ENCODE data around the gene ESR1. TPM values are rescaled to one million over a fixed set of nuclear protein-coding genes. Genes with fewer than 3 reads are reported as not detected.

ESR1 gene
- total and polyA plus RNA-seq, 9 of the 15 experiments (the other 6 are each of a cell fraction or from before 2014, with no cell fraction given), result 0.03 to 0.27 (median 0.08) TPM; not detected in 1

DNA sequence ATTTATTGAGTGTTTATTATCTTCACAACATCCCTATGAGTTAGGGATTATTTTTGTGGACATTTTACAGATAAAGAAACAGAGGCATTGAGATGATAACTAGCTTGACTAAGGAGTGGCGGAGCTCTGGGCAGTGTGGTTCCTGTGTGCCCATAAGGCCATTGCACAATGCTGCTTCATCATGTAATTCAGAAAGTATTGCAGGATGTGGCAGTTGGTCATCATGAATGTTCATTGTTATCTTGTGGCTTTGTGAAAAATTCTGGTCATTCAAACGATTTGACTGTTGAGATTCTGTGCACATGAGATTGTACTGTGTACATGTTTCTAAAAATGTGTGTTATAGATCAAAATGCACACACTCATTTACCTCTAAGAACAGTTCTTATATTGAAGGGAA, 150.8 kb downstream of the ESR1 start (continued):
- TF ChIP-seq, protein P1, sequence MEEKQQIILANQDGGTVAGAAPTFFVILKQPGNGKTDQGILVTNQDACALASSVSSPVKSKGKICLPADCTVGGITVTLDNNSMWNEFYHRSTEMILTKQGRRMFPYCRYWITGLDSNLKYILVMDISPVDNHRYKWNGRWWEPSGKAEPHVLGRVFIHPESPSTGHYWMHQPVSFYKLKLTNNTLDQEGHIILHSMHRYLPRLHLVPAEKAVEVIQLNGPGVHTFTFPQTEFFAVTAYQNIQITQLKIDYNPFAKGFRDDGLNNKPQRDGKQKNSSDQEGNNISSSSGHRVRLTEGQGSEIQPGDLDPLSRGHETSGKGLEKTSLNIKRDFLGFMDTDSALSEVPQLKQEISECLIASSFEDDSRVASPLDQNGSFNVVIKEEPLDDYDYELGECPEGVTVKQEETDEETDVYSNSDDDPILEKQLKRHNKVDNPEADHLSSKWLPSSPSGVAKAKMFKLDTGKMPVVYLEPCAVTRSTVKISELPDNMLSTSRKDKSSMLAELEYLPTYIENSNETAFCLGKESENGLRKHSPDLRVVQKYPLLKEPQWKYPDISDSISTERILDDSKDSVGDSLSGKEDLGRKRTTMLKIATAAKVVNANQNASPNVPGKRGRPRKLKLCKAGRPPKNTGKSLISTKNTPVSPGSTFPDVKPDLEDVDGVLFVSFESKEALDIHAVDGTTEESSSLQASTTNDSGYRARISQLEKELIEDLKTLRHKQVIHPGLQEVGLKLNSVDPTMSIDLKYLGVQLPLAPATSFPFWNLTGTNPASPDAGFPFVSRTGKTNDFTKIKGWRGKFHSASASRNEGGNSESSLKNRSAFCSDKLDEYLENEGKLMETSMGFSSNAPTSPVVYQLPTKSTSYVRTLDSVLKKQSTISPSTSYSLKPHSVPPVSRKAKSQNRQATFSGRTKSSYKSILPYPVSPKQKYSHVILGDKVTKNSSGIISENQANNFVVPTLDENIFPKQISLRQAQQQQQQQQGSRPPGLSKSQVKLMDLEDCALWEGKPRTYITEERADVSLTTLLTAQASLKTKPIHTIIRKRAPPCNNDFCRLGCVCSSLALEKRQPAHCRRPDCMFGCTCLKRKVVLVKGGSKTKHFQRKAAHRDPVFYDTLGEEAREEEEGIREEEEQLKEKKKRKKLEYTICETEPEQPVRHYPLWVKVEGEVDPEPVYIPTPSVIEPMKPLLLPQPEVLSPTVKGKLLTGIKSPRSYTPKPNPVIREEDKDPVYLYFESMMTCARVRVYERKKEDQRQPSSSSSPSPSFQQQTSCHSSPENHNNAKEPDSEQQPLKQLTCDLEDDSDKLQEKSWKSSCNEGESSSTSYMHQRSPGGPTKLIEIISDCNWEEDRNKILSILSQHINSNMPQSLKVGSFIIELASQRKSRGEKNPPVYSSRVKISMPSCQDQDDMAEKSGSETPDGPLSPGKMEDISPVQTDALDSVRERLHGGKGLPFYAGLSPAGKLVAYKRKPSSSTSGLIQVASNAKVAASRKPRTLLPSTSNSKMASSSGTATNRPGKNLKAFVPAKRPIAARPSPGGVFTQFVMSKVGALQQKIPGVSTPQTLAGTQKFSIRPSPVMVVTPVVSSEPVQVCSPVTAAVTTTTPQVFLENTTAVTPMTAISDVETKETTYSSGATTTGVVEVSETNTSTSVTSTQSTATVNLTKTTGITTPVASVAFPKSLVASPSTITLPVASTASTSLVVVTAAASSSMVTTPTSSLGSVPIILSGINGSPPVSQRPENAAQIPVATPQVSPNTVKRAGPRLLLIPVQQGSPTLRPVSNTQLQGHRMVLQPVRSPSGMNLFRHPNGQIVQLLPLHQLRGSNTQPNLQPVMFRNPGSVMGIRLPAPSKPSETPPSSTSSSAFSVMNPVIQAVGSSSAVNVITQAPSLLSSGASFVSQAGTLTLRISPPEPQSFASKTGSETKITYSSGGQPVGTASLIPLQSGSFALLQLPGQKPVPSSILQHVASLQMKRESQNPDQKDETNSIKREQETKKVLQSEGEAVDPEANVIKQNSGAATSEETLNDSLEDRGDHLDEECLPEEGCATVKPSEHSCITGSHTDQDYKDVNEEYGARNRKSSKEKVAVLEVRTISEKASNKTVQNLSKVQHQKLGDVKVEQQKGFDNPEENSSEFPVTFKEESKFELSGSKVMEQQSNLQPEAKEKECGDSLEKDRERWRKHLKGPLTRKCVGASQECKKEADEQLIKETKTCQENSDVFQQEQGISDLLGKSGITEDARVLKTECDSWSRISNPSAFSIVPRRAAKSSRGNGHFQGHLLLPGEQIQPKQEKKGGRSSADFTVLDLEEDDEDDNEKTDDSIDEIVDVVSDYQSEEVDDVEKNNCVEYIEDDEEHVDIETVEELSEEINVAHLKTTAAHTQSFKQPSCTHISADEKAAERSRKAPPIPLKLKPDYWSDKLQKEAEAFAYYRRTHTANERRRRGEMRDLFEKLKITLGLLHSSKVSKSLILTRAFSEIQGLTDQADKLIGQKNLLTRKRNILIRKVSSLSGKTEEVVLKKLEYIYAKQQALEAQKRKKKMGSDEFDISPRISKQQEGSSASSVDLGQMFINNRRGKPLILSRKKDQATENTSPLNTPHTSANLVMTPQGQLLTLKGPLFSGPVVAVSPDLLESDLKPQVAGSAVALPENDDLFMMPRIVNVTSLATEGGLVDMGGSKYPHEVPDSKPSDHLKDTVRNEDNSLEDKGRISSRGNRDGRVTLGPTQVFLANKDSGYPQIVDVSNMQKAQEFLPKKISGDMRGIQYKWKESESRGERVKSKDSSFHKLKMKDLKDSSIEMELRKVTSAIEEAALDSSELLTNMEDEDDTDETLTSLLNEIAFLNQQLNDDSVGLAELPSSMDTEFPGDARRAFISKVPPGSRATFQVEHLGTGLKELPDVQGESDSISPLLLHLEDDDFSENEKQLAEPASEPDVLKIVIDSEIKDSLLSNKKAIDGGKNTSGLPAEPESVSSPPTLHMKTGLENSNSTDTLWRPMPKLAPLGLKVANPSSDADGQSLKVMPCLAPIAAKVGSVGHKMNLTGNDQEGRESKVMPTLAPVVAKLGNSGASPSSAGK (IDR thresholded peaks at IDR 0.05), result no peak
- TF ChIP-seq NFATC3 (IDR thresholded peaks at IDR 0.05), result no peak
- no peak for TF ChIP-seq U2AF1 (optimal IDR thresholded peaks at IDR 0.05; ENCODE audit: low read depth, low read length)
- TF ChIP-seq, protein P2, sequence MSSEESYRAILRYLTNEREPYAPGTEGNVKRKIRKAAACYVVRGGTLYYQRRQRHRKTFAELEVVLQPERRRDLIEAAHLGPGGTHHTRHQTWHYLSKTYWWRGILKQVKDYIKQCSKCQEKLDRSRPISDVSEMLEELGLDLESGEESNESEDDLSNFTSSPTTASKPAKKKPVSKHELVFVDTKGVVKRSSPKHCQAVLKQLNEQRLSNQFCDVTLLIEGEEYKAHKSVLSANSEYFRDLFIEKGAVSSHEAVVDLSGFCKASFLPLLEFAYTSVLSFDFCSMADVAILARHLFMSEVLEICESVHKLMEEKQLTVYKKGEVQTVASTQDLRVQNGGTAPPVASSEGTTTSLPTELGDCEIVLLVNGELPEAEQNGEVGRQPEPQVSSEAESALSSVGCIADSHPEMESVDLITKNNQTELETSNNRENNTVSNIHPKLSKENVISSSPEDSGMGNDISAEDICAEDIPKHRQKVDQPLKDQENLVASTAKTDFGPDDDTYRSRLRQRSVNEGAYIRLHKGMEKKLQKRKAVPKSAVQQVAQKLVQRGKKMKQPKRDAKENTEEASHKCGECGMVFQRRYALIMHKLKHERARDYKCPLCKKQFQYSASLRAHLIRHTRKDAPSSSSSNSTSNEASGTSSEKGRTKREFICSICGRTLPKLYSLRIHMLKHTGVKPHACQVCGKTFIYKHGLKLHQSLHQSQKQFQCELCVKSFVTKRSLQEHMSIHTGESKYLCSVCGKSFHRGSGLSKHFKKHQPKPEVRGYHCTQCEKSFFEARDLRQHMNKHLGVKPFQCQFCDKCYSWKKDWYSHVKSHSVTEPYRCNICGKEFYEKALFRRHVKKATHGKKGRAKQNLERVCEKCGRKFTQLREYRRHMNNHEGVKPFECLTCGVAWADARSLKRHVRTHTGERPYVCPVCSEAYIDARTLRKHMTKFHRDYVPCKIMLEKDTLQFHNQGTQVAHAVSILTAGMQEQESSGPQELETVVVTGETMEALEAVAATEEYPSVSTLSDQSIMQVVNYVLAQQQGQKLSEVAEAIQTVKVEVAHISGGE (CRISPR knock-in tag; IDR thresholded peaks at IDR 0.05), result no peak
- TF ChIP-seq ZBTB1 (CRISPR knock-in tag; IDR thresholded peaks at IDR 0.05; ENCODE audit: borderline replicate concordance, low read depth), result no peak
- TF ChIP-seq TCFL5 (CRISPR knock-in tag; conservative IDR thresholded peaks at IDR 0.05), result no peak
- no peak for TF ChIP-seq SIRT6 (IDR thresholded peaks at IDR 0.05; ENCODE audit: low read depth, low read length)
